ENCODE results near the gene STIL.

GRCh38 chr1:47241114-47242113 lies 72.5 kb downstream of the STIL start:
- TF ChIP-seq, protein P1, sequence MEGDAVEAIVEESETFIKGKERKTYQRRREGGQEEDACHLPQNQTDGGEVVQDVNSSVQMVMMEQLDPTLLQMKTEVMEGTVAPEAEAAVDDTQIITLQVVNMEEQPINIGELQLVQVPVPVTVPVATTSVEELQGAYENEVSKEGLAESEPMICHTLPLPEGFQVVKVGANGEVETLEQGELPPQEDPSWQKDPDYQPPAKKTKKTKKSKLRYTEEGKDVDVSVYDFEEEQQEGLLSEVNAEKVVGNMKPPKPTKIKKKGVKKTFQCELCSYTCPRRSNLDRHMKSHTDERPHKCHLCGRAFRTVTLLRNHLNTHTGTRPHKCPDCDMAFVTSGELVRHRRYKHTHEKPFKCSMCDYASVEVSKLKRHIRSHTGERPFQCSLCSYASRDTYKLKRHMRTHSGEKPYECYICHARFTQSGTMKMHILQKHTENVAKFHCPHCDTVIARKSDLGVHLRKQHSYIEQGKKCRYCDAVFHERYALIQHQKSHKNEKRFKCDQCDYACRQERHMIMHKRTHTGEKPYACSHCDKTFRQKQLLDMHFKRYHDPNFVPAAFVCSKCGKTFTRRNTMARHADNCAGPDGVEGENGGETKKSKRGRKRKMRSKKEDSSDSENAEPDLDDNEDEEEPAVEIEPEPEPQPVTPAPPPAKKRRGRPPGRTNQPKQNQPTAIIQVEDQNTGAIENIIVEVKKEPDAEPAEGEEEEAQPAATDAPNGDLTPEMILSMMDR (IDR thresholded peaks at IDR 0.05; ENCODE audit: insufficient read depth, low read length): no peak
- TF ChIP-seq POLR2AphosphoS5 (IDR thresholded peaks at IDR 0.05; ENCODE audit: low read depth): no peak
- TF ChIP-seq, protein P2, sequence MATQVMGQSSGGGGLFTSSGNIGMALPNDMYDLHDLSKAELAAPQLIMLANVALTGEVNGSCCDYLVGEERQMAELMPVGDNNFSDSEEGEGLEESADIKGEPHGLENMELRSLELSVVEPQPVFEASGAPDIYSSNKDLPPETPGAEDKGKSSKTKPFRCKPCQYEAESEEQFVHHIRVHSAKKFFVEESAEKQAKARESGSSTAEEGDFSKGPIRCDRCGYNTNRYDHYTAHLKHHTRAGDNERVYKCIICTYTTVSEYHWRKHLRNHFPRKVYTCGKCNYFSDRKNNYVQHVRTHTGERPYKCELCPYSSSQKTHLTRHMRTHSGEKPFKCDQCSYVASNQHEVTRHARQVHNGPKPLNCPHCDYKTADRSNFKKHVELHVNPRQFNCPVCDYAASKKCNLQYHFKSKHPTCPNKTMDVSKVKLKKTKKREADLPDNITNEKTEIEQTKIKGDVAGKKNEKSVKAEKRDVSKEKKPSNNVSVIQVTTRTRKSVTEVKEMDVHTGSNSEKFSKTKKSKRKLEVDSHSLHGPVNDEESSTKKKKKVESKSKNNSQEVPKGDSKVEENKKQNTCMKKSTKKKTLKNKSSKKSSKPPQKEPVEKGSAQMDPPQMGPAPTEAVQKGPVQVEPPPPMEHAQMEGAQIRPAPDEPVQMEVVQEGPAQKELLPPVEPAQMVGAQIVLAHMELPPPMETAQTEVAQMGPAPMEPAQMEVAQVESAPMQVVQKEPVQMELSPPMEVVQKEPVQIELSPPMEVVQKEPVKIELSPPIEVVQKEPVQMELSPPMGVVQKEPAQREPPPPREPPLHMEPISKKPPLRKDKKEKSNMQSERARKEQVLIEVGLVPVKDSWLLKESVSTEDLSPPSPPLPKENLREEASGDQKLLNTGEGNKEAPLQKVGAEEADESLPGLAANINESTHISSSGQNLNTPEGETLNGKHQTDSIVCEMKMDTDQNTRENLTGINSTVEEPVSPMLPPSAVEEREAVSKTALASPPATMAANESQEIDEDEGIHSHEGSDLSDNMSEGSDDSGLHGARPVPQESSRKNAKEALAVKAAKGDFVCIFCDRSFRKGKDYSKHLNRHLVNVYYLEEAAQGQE (IDR thresholded peaks at IDR 0.05; ENCODE audit: insufficient replicate concordance, low read depth): no peak
- no peak for TF ChIP-seq GABPA (IDR thresholded peaks at IDR 0.05; ENCODE audit: low read depth)
